ENCODE data around the gene RAB7B. TPM values are rescaled to one million over a fixed set of nuclear protein-coding genes. Genes with fewer than 3 reads are reported as not detected.

The RAB7B gene
- total RNA-seq, 1 experiment from 2014 or later = not detected

DNA sequence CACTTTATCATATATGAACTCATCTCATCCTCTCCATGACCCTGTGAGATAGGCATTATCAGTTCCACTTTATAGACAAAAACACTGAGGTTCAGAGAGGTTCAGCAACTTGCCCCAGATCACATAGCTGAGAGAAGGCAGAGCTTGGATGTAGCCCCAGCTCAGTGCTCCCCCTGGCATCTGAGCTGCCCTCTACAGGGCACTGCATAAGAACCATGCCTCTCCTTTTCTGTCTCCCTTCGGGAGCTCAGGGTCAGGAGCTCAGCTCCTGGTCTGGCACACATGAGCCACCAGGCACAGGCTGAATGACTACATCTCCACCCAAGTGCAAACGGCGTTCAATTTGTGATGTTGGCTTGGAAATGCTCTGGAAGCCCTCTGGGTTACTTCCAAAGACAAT lies 16.9 kb downstream of the RAB7B start:
- ChIA-PET POLR2A (no interaction called here), CTCF (interaction anchor here (0.6 to 4.7 kb wide), 15 partner anchors 9 to 198 kb away, joined by 3 to 121 read pairs (median 4); no protein-coding TSS in a partner anchor)
- no peak overlapping the region for H3K4me3 Mint-ChIP-seq
- H3K9me3 Mint-ChIP-seq = peaks cover 9% of the 10 kb centered on the region
- no peak overlapping the region for H3K27ac Mint-ChIP-seq
- ATAC-seq = peak; percentile 25
- no peak for TF ChIP-seq ZNF317 (CRISPR knock-in tag; IDR thresholded peaks at IDR 0.05; ENCODE audit: borderline replicate concordance, low read depth)
- TF ChIP-seq ZNF423 (CRISPR knock-in tag; IDR thresholded peaks at IDR 0.05) = no peak
- no peak for TF ChIP-seq ZNF219 (CRISPR knock-in tag; IDR thresholded peaks at IDR 0.05; ENCODE audit: borderline replicate concordance)
- no peak for TF ChIP-seq TCF7 (CRISPR knock-in tag; IDR thresholded peaks at IDR 0.05; ENCODE audit: low read depth)
- no peak for TF ChIP-seq KAT7 (CRISPR knock-in tag; IDR thresholded peaks at IDR 0.05; ENCODE audit: borderline replicate concordance)
- no peak for TF ChIP-seq TEAD4 (CRISPR knock-in tag; IDR thresholded peaks at IDR 0.05)
- TF ChIP-seq, protein P1, sequence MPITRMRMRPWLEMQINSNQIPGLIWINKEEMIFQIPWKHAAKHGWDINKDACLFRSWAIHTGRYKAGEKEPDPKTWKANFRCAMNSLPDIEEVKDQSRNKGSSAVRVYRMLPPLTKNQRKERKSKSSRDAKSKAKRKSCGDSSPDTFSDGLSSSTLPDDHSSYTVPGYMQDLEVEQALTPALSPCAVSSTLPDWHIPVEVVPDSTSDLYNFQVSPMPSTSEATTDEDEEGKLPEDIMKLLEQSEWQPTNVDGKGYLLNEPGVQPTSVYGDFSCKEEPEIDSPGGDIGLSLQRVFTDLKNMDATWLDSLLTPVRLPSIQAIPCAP (CRISPR knock-in tag; IDR thresholded peaks at IDR 0.05) = no peak
- TF ChIP-seq, protein P2, sequence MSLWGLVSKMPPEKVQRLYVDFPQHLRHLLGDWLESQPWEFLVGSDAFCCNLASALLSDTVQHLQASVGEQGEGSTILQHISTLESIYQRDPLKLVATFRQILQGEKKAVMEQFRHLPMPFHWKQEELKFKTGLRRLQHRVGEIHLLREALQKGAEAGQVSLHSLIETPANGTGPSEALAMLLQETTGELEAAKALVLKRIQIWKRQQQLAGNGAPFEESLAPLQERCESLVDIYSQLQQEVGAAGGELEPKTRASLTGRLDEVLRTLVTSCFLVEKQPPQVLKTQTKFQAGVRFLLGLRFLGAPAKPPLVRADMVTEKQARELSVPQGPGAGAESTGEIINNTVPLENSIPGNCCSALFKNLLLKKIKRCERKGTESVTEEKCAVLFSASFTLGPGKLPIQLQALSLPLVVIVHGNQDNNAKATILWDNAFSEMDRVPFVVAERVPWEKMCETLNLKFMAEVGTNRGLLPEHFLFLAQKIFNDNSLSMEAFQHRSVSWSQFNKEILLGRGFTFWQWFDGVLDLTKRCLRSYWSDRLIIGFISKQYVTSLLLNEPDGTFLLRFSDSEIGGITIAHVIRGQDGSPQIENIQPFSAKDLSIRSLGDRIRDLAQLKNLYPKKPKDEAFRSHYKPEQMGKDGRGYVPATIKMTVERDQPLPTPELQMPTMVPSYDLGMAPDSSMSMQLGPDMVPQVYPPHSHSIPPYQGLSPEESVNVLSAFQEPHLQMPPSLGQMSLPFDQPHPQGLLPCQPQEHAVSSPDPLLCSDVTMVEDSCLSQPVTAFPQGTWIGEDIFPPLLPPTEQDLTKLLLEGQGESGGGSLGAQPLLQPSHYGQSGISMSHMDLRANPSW (CRISPR knock-in tag; conservative IDR thresholded peaks at IDR 0.05; ENCODE audit: low read depth) = no peak
- TF ChIP-seq, protein P3, sequence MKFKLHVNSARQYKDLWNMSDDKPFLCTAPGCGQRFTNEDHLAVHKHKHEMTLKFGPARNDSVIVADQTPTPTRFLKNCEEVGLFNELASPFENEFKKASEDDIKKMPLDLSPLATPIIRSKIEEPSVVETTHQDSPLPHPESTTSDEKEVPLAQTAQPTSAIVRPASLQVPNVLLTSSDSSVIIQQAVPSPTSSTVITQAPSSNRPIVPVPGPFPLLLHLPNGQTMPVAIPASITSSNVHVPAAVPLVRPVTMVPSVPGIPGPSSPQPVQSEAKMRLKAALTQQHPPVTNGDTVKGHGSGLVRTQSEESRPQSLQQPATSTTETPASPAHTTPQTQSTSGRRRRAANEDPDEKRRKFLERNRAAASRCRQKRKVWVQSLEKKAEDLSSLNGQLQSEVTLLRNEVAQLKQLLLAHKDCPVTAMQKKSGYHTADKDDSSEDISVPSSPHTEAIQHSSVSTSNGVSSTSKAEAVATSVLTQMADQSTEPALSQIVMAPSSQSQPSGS (CRISPR knock-in tag; IDR thresholded peaks at IDR 0.05; ENCODE audit: borderline replicate concordance, low read depth) = no peak
- TF ChIP-seq MYBL2 (CRISPR knock-in tag; IDR thresholded peaks at IDR 0.05) = no peak
- TF ChIP-seq SP1 (CRISPR knock-in tag; conservative IDR thresholded peaks at IDR 0.05) = no peak
- no peak for TF ChIP-seq OVOL2 (CRISPR knock-in tag; IDR thresholded peaks at IDR 0.05; ENCODE audit: borderline replicate concordance)
- TF ChIP-seq ZNF263 (CRISPR knock-in tag; IDR thresholded peaks at IDR 0.05; ENCODE audit: low read depth) = no peak
- TF ChIP-seq SOX15 (CRISPR knock-in tag; IDR thresholded peaks at IDR 0.05) = no peak
- TF ChIP-seq, protein P4, sequence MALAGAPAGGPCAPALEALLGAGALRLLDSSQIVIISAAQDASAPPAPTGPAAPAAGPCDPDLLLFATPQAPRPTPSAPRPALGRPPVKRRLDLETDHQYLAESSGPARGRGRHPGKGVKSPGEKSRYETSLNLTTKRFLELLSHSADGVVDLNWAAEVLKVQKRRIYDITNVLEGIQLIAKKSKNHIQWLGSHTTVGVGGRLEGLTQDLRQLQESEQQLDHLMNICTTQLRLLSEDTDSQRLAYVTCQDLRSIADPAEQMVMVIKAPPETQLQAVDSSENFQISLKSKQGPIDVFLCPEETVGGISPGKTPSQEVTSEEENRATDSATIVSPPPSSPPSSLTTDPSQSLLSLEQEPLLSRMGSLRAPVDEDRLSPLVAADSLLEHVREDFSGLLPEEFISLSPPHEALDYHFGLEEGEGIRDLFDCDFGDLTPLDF (CRISPR knock-in tag; IDR thresholded peaks at IDR 0.05) = no peak
- no peaks in the 10 kb centered on the region for H3K36me3 Mint-ChIP-seq
- 0 out of 2 replicates have a peak, but pooled peaks cover 4% of the 10 kb centered on the region for H3K4me1 Mint-ChIP-seq
- no peaks in the 10 kb centered on the region; the same call in 1 of the 2 replicates for H3K27me3 Mint-ChIP-seq (ENCODE audit: low read depth)
- no peak for DNase-seq (ENCODE audit: low spot score)

DNA sequence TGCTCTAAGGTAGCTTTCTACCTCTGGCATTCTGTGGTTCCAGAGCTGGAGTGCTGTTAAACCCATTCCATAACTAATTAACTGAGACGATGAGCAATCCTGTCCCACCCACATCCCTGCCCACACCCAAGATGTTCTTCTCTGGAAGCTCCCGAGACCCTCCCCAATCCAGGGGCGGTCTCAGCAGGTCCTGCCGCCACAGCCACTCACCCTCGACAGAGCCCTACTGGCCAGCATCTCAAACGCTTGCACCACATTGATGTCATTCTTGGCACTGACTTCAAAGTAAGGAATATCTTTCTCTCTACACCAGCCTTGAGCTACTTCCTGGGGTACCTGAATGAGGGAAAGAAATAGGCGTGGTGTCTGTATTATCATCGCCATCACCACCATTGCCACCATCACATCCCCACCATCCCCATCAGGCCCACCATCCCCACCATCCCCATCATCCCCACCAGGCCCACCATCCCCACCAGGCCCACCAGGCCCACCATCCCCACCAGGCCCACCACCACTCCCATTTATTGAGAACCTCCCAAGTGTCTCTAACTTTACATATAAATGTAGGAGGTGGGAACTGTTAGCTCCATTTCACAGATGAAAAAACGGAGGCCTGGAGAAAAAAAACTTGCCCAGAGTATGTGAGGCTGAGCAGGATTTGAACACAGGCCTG lies 17.7 kb downstream of the RAB7B start:
- H3K9me3 Mint-ChIP-seq = peaks cover 13% of the 10 kb centered on the region
- ATAC-seq (no peak), DNase-seq (ENCODE audit: low spot score) (no peak)
- CTCF ChIA-PET = interaction anchor here (0.6 to 4.7 kb wide), 14 partner anchors 8 to 494 kb away, joined by 3 to 121 read pairs (median 6); no protein-coding TSS in a partner anchor
- 0 out of 2 replicates have a peak, but pooled peaks cover 4% of the 10 kb centered on the region for H3K4me1 Mint-ChIP-seq
- no peaks in the 10 kb centered on the region; the same call in 1 of the 2 replicates for H3K27me3 Mint-ChIP-seq (ENCODE audit: low read depth)
- POLR2A ChIA-PET = no interaction called here
- no peak overlapping the region for H3K27ac Mint-ChIP-seq
- no peaks in the 10 kb centered on the region for H3K36me3 Mint-ChIP-seq
- H3K4me3 Mint-ChIP-seq = no peak overlapping the region
- TF ChIP-seq, protein P5, sequence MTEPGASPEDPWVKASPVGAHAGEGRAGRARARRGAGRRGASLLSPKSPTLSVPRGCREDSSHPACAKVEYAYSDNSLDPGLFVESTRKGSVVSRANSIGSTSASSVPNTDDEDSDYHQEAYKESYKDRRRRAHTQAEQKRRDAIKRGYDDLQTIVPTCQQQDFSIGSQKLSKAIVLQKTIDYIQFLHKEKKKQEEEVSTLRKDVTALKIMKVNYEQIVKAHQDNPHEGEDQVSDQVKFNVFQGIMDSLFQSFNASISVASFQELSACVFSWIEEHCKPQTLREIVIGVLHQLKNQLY (CRISPR knock-in tag; IDR thresholded peaks at IDR 0.05) = no peak
- TF ChIP-seq, protein P6, sequence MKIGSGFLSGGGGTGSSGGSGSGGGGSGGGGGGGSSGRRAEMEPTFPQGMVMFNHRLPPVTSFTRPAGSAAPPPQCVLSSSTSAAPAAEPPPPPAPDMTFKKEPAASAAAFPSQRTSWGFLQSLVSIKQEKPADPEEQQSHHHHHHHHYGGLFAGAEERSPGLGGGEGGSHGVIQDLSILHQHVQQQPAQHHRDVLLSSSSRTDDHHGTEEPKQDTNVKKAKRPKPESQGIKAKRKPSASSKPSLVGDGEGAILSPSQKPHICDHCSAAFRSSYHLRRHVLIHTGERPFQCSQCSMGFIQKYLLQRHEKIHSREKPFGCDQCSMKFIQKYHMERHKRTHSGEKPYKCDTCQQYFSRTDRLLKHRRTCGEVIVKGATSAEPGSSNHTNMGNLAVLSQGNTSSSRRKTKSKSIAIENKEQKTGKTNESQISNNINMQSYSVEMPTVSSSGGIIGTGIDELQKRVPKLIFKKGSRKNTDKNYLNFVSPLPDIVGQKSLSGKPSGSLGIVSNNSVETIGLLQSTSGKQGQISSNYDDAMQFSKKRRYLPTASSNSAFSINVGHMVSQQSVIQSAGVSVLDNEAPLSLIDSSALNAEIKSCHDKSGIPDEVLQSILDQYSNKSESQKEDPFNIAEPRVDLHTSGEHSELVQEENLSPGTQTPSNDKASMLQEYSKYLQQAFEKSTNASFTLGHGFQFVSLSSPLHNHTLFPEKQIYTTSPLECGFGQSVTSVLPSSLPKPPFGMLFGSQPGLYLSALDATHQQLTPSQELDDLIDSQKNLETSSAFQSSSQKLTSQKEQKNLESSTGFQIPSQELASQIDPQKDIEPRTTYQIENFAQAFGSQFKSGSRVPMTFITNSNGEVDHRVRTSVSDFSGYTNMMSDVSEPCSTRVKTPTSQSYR (CRISPR knock-in tag; IDR thresholded peaks at IDR 0.05) = no peak
- TF ChIP-seq ZNF396 (CRISPR knock-in tag; IDR thresholded peaks at IDR 0.05; ENCODE audit: borderline replicate concordance) (no peak), ELF4 (CRISPR knock-in tag; IDR thresholded peaks at IDR 0.05; ENCODE audit: low read depth) (no peak), ZNF232 (CRISPR knock-in tag; IDR thresholded peaks at IDR 0.05) (no peak), GTF2I (CRISPR knock-in tag; conservative IDR thresholded peaks at IDR 0.05) (no peak), TEAD1 (CRISPR knock-in tag; IDR thresholded peaks at IDR 0.05) (no peak), NFATC4 (CRISPR knock-in tag; IDR thresholded peaks at IDR 0.05) (no peak)
- TF ChIP-seq, protein P7, sequence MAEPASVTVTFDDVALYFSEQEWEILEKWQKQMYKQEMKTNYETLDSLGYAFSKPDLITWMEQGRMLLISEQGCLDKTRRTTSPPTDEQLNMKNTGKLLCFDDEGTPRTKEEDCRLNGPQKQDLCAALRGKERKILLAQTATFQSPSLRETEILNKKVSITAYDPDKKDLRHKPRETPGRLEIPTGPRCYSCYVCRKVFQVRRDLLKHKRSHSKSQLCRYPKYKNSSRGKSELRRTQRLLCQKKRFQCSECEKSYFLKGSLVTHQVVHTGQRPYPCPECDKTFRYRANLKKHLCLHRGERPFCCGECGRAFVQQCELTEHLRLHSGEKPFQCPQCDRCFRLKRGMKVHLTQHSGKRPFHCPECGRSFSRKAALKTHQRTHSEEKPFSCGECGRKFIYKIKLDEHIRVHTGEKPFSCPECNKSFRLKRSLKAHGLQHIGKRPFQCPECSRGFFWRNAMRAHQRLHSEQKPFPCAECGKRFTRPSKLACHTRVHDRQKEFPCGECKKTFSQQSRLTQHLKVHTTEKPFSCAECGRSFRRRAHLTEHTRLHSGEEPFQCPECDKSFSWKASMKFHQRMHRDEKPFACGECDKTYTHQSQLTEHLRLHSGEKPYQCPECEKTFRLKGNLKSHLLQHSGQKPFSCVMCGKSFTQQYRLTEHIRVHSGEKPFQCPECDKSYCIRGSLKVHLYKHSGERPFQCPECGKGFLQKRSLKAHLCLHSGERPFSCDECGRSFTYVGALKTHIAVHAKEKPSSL (CRISPR knock-in tag; conservative IDR thresholded peaks at IDR 0.05) = no peak

All from WTC11 (cell line).